NCI-H2196 treated with DMSO at 0.1 percent for 48 hours (cell line): ENCODE measurements around the gene PIGM.

Experiments used
- DNase-seq: peaks from one replicate; lab custom pipeline; 2025; ENCODE audit not compliant: unreplicated experiment; lab: John Stamatoyannopoulos, UW

The PIGM gene

GRCh38 chr1:159990005-159990404, 41.8 kb downstream of the PIGM start:
- no peak for DNase-seq

- no peak for DNase-seq
Measured at GRCh38 chr1:159989581-159989980, 42.2 kb downstream of the PIGM start.

- DNase-seq = no peak
Measured at GRCh38 chr1:159988006-159988405, 43.8 kb downstream of the PIGM start.

GRCh38 chr1:159987186-159987585, 44.6 kb downstream of the PIGM start:
- DNase-seq = no peak

- no peak for DNase-seq
Measured at GRCh38 chr1:159986531-159986930, 45.3 kb downstream of the PIGM start.

GRCh38 chr1:159986093-159986492, 45.7 kb downstream of the PIGM start:
- DNase-seq = no peak

GRCh38 chr1:159985473-159985872, 46.3 kb downstream of the PIGM start:
- DNase-seq = no peak

GRCh38 chr1:159983681-159984080, 48.1 kb downstream of the PIGM start:
- no peak for DNase-seq

GRCh38 chr1:159982280-159982679, 49.5 kb downstream of the PIGM start:
- DNase-seq = no peak

GRCh38 chr1:159981351-159982055, 50.3 kb downstream of the PIGM start:
- DNase-seq = no peak

- no peak for DNase-seq
Measured at GRCh38 chr1:159980786-159981185, 51.0 kb downstream of the PIGM start.

GRCh38 chr1:159980076-159980475, 51.7 kb downstream of the PIGM start:
- no peak for DNase-seq

- DNase-seq = no peak
Measured at GRCh38 chr1:159979257-159979656, 52.5 kb downstream of the PIGM start.

GRCh38 chr1:159978107-159978398, 53.7 kb downstream of the PIGM start:
- no peak for DNase-seq

- DNase-seq = no peak
Measured at GRCh38 chr1:159977364-159978106, 54.3 kb downstream of the PIGM start.
